ENCODE data around the gene SREK1.
A peak's percentile ranks its signal among the peaks of the same experiment; 100 is the strongest.
"Not testable (repeated sequence)": the region's sequence is repeated elsewhere in the genome, so short reads cannot be mapped to it uniquely, and the experiment has no call there.

The SREK1 gene, protein sequence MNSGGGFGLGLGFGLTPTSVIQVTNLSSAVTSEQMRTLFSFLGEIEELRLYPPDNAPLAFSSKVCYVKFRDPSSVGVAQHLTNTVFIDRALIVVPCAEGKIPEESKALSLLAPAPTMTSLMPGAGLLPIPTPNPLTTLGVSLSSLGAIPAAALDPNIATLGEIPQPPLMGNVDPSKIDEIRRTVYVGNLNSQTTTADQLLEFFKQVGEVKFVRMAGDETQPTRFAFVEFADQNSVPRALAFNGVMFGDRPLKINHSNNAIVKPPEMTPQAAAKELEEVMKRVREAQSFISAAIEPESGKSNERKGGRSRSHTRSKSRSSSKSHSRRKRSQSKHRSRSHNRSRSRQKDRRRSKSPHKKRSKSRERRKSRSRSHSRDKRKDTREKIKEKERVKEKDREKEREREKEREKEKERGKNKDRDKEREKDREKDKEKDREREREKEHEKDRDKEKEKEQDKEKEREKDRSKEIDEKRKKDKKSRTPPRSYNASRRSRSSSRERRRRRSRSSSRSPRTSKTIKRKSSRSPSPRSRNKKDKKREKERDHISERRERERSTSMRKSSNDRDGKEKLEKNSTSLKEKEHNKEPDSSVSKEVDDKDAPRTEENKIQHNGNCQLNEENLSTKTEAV

DNA sequence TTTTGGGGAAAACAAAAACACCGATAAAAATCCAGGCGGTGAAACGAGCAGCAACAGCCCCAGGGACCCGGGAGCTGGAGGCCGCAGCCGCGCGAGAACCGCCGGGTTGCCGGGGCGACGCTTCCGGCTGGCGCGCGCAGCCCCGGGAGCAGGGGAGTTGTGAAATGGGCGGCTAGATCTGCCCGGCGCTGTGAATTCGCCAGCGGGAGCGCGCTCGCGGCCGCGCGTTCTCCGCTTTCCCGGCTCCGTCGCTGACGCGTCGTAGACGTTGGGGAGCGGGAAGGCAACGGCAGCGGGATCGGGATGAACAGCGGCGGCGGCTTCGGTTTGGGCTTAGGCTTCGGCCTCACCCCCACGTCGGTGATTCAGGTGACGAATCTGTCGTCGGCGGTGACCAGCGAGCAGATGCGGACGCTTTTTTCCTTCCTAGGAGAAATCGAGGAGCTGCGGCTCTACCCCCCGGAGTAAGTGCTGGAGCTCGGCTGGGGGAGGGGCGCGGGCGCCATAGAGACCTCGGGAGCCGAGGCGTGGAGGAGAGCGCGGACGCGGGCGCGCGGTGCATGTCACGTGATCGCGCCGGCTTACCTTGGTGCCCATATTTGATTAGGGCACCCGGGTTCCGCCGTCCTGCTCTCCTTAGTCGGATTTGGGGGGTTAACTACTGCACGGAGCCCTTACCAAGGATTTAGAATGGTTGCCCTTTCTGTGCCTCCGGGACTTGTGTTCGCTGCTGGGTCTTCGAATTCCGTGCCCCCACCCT lies at the start of gene SREK1:
Gene SREK1, plus strand, starts transcription at position 227 of the 760 bp plus-strand sequence. Its CDS starts 77 bp downstream, at position 304.
- ATAC-seq, result peak; percentile 88

DNA sequence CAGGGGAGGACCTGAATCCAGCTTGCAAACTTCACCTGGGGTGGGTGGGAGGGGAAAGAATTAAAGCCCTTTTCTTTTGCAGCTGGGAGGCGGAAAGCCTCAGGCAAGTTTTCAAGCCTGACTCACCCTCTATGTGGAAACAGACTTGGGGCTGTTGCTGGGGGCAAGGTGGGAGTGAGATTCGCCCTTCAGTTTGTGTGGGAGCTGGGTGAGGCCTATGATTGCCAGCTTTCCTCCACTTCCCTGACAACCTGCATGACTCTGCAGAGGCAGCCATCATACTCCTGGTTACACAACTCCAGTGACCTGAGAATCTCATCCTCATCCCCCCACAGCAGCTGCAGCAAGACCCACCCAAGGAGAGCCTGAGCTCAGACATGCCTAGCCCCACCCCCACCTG lies 43.2 kb upstream of the SREK1 start:
- no peak for ATAC-seq

DNA sequence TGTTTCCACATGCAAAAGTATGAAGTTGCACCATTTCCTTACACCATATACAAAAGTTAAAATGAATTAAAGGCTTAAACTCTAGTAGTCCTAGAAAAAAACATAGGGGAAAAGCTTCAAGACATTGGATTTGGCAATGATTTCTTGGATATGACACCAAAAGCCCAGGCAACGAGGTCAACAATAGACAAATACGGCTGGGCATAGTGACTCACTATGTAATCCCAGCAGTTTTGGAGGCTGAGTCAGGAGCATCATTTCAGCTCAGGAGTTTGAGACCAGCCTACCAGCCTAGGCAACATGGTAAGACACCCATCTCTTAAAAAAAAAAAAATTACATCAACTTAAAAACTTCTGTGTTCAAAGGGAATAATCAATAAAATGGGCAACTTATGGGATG lies 30.9 kb upstream of the SREK1 start:
- no peak for ATAC-seq

DNA sequence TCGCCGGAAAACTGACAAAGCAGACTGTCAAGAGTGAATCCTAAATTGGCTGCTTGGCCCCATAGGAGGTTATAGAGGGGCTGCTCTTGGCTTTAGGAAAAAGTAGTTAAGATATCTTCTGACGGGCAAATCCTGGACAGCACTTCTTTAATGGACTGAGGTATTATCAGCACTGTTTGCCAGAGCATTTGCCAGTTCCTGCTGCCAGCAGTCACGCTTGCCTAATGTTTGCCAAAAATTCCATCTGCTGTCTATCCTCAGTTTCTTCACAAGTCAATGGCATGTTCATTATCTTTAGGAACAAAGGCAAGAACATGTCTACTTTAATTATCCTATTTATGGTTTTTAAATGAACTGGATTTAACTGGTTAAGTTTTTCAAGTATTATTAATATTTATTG lies 25.8 kb upstream of the SREK1 start:
- no peak for ATAC-seq

DNA sequence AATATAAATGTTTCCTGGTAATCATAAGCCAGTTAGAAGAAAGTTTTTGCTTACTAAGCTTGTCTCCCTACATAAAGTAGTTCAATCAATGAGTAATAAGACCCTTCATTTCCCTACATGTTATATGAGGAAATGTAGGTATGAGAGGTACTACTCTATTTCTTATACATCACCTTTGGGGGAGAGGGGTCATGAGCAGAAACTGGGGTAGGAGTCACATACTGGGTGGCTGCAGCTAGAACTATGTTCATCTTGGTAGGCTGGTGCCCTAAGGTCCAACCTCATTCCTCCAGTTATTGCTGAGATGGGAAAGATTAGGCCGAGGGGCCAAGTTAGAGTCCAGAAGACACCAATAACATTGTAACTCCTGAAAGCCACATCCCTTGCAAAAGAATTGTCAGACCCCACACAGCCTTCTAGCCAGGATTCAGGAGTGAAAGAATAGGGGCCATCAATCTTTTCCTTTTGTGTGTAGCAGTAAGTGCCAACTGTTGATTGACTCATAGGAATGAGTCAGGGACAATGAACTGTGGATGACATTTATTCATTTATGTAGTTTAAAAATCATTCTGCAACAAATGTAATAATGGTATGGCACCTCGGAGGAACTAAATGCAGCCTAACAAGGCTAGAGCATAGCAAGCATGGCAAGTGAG lies 21.6 kb upstream of the SREK1 start:
- ATAC-seq, result no peak

DNA sequence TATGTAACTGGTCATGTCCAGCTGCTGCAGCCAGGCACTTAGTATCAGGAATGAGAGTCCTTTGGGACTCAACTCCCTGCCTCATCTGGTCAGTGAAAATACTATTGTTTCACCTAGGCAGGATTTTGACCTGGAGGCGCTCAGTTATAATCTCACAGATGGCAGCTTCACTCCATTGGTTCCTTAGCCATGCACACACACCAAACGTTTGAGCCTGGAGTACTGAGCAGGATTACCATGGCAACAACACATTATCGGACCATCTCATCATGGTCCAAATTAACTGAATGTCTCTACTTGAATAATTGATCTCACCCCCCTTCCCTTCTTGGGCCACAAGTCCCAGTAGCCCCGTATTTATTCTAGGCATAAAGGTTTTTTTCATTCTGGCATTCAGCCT lies 15.0 kb upstream of the SREK1 start:
- no peak for ATAC-seq

DNA sequence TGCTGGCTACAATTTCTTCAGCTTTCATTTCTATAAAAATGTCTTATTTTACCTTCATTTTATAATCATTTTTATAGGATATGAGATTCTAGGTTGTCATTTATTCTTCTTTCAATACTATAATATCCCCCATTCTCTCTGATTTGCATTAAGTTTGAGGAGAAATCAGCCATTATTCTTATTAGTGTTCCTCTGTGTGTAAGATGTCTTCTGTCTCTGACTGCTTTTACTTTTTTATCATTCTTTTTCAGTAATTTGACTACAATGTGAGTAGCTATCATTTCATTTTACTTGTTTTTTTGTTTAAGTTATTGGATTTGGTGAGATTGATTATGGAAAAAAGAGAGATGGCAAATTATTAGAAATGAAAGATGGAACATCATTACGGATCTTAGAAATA lies 13.6 kb upstream of the SREK1 start:
- no peak for ATAC-seq

DNA sequence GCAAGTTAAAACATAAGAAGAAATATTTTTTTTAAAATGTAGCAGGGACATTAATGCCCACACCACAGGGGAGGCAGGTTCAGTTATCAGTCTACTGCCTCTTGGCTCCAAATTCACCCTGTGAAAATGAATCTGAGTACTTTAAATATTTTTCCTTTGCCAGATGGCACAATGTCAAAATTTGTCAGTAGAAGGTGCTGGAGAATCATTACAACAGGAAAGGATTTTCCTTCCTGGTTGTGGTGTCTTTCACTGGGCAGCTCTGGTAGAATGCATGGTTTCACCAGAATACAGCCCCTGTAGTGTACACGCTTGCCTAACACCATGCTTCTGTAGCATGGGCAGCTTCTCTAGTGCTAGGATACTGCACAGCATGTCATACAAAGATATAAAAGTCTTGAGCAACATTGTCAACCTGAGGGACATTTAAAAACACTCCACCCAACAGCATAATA lies 9.7 kb upstream of the SREK1 start:
- no peak for ATAC-seq

DNA sequence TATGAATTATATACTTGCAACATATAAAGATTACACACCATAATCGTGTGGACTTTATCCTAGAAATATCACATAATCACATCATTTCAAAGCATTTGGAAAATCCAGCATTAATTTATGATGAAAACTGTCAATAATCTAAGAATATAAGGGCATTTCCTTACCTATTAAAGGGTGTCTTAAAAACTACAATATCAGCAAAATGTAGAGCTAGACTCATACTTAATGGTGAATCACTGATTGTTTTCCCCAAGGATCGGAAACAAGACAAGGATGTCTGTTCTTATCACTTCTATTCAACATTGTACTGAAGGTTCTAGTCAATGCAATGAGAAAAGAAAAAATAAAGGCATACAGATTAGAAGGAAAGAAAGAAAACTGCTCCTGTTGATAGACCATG lies 8.0 kb upstream of the SREK1 start:
- ATAC-seq, result no peak

DNA sequence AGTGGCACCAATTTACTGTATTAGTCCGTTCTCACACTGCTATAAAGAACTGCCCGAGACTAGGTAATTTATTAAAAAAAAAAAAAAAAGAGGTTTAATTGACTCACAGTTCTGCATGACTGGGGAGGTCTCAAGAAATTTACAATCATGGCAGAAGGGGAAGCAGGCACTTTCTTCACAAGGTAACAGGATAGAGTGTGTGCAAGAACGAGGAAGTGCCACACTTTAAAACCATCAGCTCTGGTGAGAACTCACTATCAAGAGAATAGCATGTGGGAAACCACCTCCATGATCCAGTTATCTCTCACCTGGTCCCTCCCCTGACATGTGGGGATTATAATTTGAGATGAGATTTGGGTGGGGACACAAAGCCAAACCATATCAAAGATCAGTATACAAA lies 7.2 kb upstream of the SREK1 start:
- ATAC-seq, result not testable (repeated sequence)

DNA sequence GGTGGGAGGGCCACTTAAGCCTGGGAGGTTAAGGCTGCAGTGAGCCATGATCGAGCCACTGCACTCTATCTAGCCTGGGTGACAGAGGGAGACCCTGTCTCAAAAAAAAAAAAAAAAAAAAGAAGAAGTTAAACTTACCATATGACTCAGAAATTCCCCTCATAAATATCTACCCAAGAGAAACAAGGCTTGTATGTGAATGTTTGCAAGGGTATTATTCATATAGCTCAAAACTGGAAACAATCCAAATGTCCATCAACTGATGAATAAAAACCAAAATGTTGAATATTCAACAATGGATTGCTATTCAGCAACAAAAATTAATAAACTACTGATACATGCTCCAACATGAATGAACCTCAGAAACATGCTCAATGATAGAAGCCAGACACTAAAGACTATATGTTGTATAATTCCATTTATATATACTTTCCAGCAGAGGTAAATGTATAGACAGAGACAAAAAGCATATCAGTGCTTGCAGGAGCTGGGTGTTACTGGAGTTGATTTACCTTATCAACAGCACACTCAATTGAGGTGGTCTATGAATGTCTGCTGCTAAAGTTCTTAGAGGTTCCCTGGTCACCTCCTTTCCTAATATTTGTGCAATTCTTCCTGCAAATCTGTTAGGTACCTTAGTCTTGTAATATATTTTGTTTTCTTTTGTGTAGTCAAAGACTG lies 5.3 kb upstream of the SREK1 start:
- no peak for ATAC-seq

DNA sequence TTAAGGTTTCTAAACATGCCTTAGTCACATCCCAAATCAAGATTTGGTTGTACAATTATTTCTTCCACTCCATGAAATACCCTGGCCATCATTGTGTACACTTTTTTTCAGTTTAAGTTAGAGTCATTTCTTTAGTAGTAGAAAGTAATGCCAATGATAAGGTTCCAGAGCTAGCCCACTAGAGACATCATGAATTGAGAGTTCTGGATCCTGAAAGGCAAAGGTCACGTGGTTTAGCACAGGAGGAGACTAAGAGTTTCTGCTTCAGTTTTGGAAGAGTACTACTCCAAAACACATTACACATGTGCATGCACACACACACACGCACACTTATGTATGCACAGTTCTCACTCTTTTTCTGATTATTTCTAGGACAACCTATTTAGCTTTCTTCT lies 4.8 kb upstream of the SREK1 start:
- no peak for ATAC-seq

DNA sequence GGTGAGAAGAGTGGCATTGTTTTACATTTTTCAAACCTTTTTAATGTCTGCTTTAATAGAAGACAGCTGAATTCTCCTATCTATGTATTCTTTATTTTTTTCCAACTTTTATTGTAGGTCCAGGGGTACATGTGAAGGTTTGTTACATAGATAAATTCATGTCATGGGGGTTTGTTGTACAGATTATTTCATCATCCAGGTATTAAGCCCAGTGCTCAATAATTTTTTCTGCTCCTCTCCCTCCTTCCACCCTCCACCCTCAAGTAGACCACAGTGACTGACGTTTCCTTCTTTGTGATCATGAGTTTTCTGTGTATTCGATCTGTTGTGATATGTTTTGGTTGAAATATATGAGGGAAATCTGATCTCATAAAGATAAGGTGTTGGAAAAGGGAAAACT lies 1.7 kb upstream of the SREK1 start:
- ATAC-seq, result no peak

DNA sequence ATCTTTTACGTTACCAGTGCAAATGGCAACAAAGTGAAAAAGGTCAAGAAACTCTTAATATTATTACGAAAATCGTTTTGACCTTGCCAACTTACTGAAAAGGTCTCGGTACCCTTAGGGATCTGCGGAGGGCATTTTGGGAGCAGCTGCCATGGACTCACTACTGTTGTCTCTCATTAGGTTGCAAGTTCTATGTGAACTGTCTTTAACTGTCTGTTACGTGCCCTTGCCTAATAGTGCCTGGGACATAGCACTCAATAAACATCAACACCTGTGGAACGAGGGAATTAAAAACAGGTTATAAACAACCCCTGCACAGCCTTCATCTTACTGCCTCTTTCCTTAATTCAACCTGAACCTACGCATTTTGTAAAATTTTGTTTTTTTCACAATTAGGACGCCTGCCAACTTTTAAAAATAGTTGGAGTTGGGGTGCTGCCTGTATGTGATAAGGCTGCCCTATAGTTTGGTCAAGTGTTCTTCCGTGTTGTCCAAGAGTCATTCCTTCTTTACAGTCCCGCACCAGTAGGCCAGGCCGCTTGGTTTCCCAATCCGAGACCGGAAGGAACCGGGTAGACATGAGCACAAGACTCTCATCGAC lies 527 bp upstream of the SREK1 start:
- no peak for ATAC-seq

DNA sequence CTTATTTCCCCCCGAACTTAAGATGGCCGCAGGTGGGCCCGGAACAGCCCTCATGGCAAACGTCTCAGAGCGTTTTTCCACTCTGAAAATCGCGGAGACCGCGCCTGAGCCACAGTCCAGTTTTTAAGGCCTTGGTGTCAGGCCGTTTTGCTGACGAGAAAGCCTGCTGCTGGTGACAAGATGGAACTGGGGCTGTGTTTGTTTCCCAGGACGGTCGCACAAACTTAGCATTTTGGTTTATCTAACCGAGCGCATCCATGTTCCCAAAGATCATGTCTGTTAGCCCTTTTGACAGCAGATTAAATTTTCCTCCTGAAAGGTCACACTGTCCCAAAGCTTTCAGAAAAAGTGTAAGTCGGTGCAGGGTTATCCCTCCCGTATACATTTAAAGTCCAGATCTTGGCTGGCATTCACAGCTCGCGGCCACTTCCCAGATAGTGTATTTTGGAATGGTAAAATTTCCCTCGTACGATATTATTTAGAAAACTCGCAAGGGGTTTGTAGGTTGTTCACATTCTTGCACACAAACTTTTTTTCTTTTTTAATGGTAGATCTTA lies 812 bp downstream of the SREK1 start:
- peak; percentile 43 to 52 for ATAC-seq

DNA sequence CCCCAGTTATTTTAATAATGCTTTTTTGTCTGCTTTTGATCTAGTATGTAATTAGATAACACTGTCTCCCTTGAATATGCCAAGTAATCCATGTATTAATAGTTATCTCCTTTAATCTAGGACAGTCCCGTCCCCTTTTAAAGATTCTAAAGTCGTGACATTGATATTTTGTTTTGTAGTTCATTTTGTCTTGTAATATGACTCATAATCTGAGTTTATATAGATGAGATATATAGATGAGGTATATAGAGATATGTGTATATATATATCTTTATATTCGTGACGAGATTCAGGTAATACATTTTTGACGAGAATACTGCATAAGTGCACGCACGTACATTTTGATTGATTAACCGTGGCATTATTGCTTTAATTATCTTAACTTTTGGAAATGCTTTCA lies 1.6 kb downstream of the SREK1 start:
- no peak for ATAC-seq

DNA sequence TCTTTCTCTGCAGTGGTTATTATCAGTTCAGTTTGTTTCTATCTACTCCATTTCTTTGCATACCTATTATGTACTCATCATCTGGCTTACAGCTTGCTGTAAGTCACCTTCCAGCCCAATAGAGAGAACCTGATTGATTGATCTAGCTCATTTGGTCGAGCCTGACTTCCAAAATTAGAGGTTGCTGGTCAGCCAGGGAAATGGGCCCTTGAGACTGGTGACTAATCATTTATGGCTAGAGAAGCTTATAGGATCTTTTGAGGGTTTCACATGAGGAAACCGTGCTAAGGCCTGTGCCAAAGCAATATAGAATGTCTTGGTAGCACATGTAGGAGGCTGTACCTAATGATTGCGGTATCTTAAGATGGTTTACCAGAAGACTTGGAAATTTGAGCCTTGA lies 5.8 kb downstream of the SREK1 start:
- no peak for ATAC-seq

DNA sequence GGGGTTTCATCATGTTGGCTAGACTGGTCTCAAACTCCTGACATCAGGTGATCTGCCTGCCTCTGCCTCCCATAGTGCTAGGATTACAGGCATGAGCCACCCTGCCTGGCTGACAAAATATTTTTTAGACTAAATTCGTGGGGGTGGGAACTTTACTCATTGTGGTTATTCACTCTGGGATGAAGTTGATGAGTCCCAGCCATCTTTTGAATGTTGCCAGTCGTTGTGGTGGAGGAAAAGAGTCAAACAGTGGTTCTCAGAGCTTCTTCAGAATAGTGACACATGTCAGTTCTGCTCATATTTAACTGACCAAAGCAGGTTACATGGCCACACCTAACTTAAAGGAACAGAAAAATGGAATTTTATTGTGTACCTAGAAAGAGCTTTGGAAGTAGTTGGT lies 6.9 kb downstream of the SREK1 start:
- ATAC-seq, result peak; percentile 21 to 55

DNA sequence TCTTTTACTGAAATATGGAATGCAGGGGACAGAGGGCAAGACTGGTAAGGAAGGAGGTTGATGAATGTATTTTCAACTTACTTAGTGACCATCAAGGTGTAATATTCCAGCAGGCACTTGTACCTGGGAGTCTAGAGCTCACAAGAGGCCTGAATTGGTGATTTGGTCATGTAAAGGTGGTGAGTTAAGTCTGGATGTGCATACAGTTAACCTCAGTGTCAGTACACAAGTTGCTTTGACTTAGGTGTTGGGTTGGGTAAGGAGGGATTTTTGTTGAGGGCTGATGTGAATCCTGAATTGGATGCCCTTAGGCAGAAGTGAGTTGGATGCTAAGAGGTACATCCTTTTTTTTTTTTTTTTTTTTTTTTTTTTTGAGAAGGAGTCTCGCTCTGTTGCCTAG lies 7.4 kb downstream of the SREK1 start:
- ATAC-seq, result no peak

DNA sequence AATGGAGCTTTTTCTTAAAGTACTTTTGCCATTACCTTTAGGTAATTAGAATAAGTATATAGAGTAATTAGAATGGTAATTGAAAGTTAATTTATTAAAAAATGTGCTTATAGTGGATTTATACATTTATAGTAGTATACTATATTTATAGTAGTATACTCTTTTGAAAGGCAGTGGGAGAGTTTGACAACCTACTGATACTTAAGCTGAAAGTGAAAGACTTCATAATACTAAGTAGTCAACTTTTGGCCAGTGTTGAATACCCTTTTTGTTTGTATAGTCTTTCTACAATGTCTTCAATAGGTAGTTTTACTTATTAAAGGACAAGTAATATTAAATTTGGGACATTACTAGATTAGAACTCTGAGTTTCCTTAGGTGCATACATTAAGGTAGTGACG lies 12.9 kb downstream of the SREK1 start:
- ATAC-seq, result no peak

DNA sequence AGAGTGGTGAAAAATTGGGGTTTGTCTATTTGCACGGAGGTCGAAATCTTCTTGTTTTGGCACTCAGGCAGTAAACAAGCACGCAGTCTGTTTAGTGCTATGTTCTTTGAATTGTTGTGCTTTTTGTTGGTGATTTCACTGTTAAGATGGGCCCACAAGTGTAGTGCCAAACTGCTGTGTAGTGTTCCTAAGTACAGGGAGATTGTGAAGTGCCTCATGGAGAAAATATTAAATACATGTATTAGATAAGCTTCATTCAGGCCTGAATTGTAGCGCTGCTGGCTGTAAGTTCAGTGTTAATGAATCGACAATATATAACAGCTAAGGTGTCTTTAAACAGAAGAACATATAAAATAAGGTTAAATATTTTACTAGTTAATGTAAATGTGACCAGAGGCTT lies 17.3 kb downstream of the SREK1 start:
- no peak for ATAC-seq
